ENCODE results near the gene IGF2R. TPM values are rescaled to one million over a fixed set of nuclear protein-coding genes. Genes with fewer than 3 reads are reported as not detected.

IGF2R gene
- total and polyA plus RNA-seq, 8 donors, result 2.0 to 70.5 (median 31.5) TPM

- no peak for DNase-seq
- Histone ChIP-seq H3K27ac (no peak overlapping the region), H3K4me1 (peaks cover 7 to 27% (median 14%) of the 10 kb centered on the region in 4 donors), H3K4me3 (no peak overlapping the region), H3K9me3 (no peaks in the 10 kb centered on the region), H3K36me3 (peaks cover 33 to 91% (median 78%) of the 10 kb centered on the region in 4 donors), H3K27me3 (no peaks in the 10 kb centered on the region)
- 77 to 92% (median 90%) methylated on average over 5 of the region's 5 CpGs for WGBS, 5 donors
- TF ChIP-seq CTCF (IDR thresholded peaks at IDR 0.05) (no peak), POLR2A (IDR thresholded peaks at IDR 0.05) (no peak), EP300 (IDR thresholded peaks at IDR 0.05) (no peak), POLR2AphosphoS5 (IDR thresholded peaks at IDR 0.05) (no peak)
- intact Hi-C loops (cut with DNase I; ENCODE audit: low total_unique reads), result loop anchor here (10.0 kb wide), 1 partner anchor 65 kb away; no protein-coding TSS in a partner anchor
Measured at GRCh38 chr6:160039441-160039840, 70.6 kb downstream of the IGF2R start.

- Histone ChIP-seq H3K4me3 (no peak overlapping the region), H3K36me3 (peaks cover 31 to 91% (median 78%) of the 10 kb centered on the region in 4 donors), H3K4me1 (peaks cover 7 to 27% (median 14%) of the 10 kb centered on the region in 4 donors), H3K27ac (no peak overlapping the region), H3K9me3 (no peaks in the 10 kb centered on the region), H3K27me3 (no peaks in the 10 kb centered on the region)
- no peak for DNase-seq
- intact Hi-C loops (cut with DNase I; ENCODE audit: low total_unique reads), result no loop called here
- WGBS, 5 donors, result 66 to 95% (median 88%) methylated on average over 4 of the region's 4 CpGs
- no peak for TF ChIP-seq POLR2A (IDR thresholded peaks at IDR 0.05)
- TF ChIP-seq EP300 (IDR thresholded peaks at IDR 0.05), result no peak
- TF ChIP-seq CTCF (IDR thresholded peaks at IDR 0.05), result no peak
- no peak for TF ChIP-seq POLR2AphosphoS5 (IDR thresholded peaks at IDR 0.05)
Measured at GRCh38 chr6:160040055-160040454, 71.2 kb downstream of the IGF2R start.

- Histone ChIP-seq H3K9me3 (no peaks in the 10 kb centered on the region), H3K4me1 (peaks cover 7 to 27% (median 14%) of the 10 kb centered on the region in 4 donors), H3K4me3 (no peak overlapping the region), H3K27me3 (no peaks in the 10 kb centered on the region), H3K27ac (peak overlapping the region in 1 of 5 donors; percentile 55), H3K36me3 (peaks cover 26 to 91% (median 78%) of the 10 kb centered on the region in 4 donors)
- 94 to 97% (median 96%) methylated on average over 19 of the region's 19 CpGs for WGBS, 5 donors
- intact Hi-C loops (cut with DNase I; ENCODE audit: low total_unique reads), result no loop called here
- DNase-seq, result no peak
- TF ChIP-seq POLR2AphosphoS5 (IDR thresholded peaks at IDR 0.05) (no peak), POLR2A (IDR thresholded peaks at IDR 0.05) (no peak), CTCF (IDR thresholded peaks at IDR 0.05) (no peak), EP300 (IDR thresholded peaks at IDR 0.05) (no peak)
Measured at GRCh38 chr6:160040527-160041264, 71.8 kb downstream of the IGF2R start.

GRCh38 chr6:160041608-160042007, 72.7 kb downstream of the IGF2R start:
- Histone ChIP-seq H3K9me3 (no peaks in the 10 kb centered on the region), H3K36me3 (peaks cover 23 to 91% (median 78%) of the 10 kb centered on the region in 4 donors), H3K4me1 (peaks cover 7 to 27% (median 14%) of the 10 kb centered on the region in 4 donors), H3K4me3 (no peak overlapping the region), H3K27ac (peak overlapping the region in 2 of 5 donors; percentile 14 to 55), H3K27me3 (no peaks in the 10 kb centered on the region)
- 52 to 70% (median 64%) methylated on average over 6 of the region's 6 CpGs for WGBS, 5 donors
- no peak for TF ChIP-seq POLR2A (IDR thresholded peaks at IDR 0.05)
- TF ChIP-seq EP300 (IDR thresholded peaks at IDR 0.05), result no peak
- TF ChIP-seq CTCF (IDR thresholded peaks at IDR 0.05), result peak in 4 of 7 experiments; percentile 15 to 51 (median 29)
- TF ChIP-seq POLR2AphosphoS5 (IDR thresholded peaks at IDR 0.05), result peak in 1 of 3 donors; percentile 44
- intact Hi-C loops (cut with DNase I; ENCODE audit: low total_unique reads), result no loop called here
- peak; percentile 53 to 83 for DNase-seq

Measured in stomach (tissue), 9 donors.